PC-9 (cell line): ENCODE data around the gene CACNA2D1.

Experiments used
- CTCF ChIP-seq: fragments of 200-600 bp; sonication (generic); conservative IDR thresholded peaks from 2 replicates; pipeline ENCODE4 v1.6.1; 2017; ENCODE audit warnings: mixed run types, antibody characterized with exemption, mild to moderate bottlenecking, moderate library complexity
- EZH2 ChIP-seq: fragments of 200-600 bp; sonication (generic); IDR thresholded peaks from 2 replicates; pipeline ENCODE4 v1.8.0; 2017; ENCODE audit warnings: antibody characterized with exemption, low read depth

GRCh38 chr7:82293467-82293866 is 150.1 kb downstream of the CACNA2D1 start:
- TF ChIP-seq CTCF (no peak), EZH2 (no peak)
